OCI-LY3 (cell line): ENCODE measurements around the gene RANBP10.

Experiments used
- CTCF ChIP-seq: fragments of 200-600, 300-600 bp; sonication (generic); IDR thresholded peaks from 2 replicates; pipeline ENCODE4 v1.5.1; 2014; ENCODE audit warnings: antibody characterized with exemption, low read length, low read depth
- EZH2phosphoT487 ChIP-seq: fragments of 200-600 bp; shearing (Covaris generic); IDR thresholded peaks from 2 replicates; pipeline ENCODE4 v1.6.1; 2018; ENCODE audit warnings: antibody characterized with exemption, mixed run types, low read depth

GRCh38 chr16:67781565-67781921 is 24.8 kb downstream of the RANBP10 start:
- TF ChIP-seq CTCF (no peak), EZH2phosphoT487 (no peak)
